Measurements from ENCODE around the gene FYN. TPM values are rescaled to one million over a fixed set of nuclear protein-coding genes. Genes with fewer than 3 reads are reported as not detected.
"Not testable (repeated sequence)": the region's sequence is repeated elsewhere in the genome, so short reads cannot be mapped to it uniquely, and the experiment has no call there.

The FYN gene
- total RNA-seq, 2 donors from 2014 or later: 273 to 443 TPM

- Mint-ChIP-seq H3K36me3 (no peaks in the 10 kb centered on the region), H3K4me1 (ENCODE audit: low read depth in 2 of 2) (no peaks in the 10 kb centered on the region), H3K4me3 (no peak overlapping the region), H3K27me3 (no peaks in the 10 kb centered on the region), H3K9me3 (no peaks in the 10 kb centered on the region), H3K27ac (no peak overlapping the region)
- no peak for ATAC-seq
- no peak for DNase-seq (ENCODE audit: low spot score)
Observed at GRCh38 chr6:111646034-111646433, 227.2 kb downstream of the FYN start.

GRCh38 chr6:111644893-111645430, 228.3 kb downstream of the FYN start:
- Mint-ChIP-seq H3K36me3 (no peaks in the 10 kb centered on the region), H3K4me1 (ENCODE audit: low read depth in 2 of 2) (no peaks in the 10 kb centered on the region), H3K4me3 (no peak overlapping the region), H3K27me3 (no peaks in the 10 kb centered on the region), H3K9me3 (no peaks in the 10 kb centered on the region), H3K27ac (no peak overlapping the region)
- peak; percentile 30 to 31 for ATAC-seq
- no peak for DNase-seq (ENCODE audit: low spot score)

- no peaks in the 10 kb centered on the region for H3K4me1 Mint-ChIP-seq (ENCODE audit: low read depth in 2 of 2)
- peak in 1 of 2 donors; percentile 55 for ATAC-seq
- H3K4me3 Mint-ChIP-seq: no peak overlapping the region
- no peak overlapping the region for H3K27ac Mint-ChIP-seq
- DNase-seq (ENCODE audit: low spot score): no peak
- H3K9me3 Mint-ChIP-seq: no peaks in the 10 kb centered on the region
- no peaks in the 10 kb centered on the region for H3K27me3 Mint-ChIP-seq
- H3K36me3 Mint-ChIP-seq: peaks cover under 1% of the 10 kb centered on the region
Observed at GRCh38 chr6:111642463-111643158, 230.6 kb downstream of the FYN start.

- H3K9me3 Mint-ChIP-seq: no peaks in the 10 kb centered on the region
- no peak overlapping the region for H3K4me3 Mint-ChIP-seq
- no peak for DNase-seq (ENCODE audit: low spot score)
- no peak for ATAC-seq
- no peaks in the 10 kb centered on the region for H3K4me1 Mint-ChIP-seq (ENCODE audit: low read depth in 2 of 2)
- H3K27me3 Mint-ChIP-seq: no peaks in the 10 kb centered on the region
- no peak overlapping the region for H3K27ac Mint-ChIP-seq
- H3K36me3 Mint-ChIP-seq: peaks cover 5% of the 10 kb centered on the region
Observed at GRCh38 chr6:111639266-111639665, 234.0 kb downstream of the FYN start.

GRCh38 chr6:111634981-111635380, 238.3 kb downstream of the FYN start:
- not testable (repeated sequence) for H3K9me3 Mint-ChIP-seq; H3K36me3 Mint-ChIP-seq; H3K4me3 Mint-ChIP-seq; DNase-seq (ENCODE audit: low spot score); H3K4me1 Mint-ChIP-seq (ENCODE audit: low read depth in 2 of 2); H3K27me3 Mint-ChIP-seq; H3K27ac Mint-ChIP-seq; ATAC-seq

GRCh38 chr6:111633822-111634221, 239.4 kb downstream of the FYN start:
- no peaks in the 10 kb centered on the region for H3K4me1 Mint-ChIP-seq (ENCODE audit: low read depth in 2 of 2)
- ATAC-seq (no peak), DNase-seq (ENCODE audit: low spot score) (no peak)
- peaks cover 12% of the 10 kb centered on the region for H3K36me3 Mint-ChIP-seq
- no peak overlapping the region for H3K27ac Mint-ChIP-seq
- no peak overlapping the region for H3K4me3 Mint-ChIP-seq
- H3K9me3 Mint-ChIP-seq: peaks cover 4% of the 10 kb centered on the region
- H3K27me3 Mint-ChIP-seq: no peaks in the 10 kb centered on the region

- H3K4me3 Mint-ChIP-seq: no peak overlapping the region
- ATAC-seq (no peak), DNase-seq (ENCODE audit: low spot score) (no peak)
- peaks cover 4% of the 10 kb centered on the region for H3K9me3 Mint-ChIP-seq
- peaks cover 16% of the 10 kb centered on the region for H3K36me3 Mint-ChIP-seq
- H3K4me1 Mint-ChIP-seq (ENCODE audit: low read depth in 2 of 2): no peaks in the 10 kb centered on the region
- H3K27me3 Mint-ChIP-seq: no peaks in the 10 kb centered on the region
- no peak overlapping the region for H3K27ac Mint-ChIP-seq
Observed at GRCh38 chr6:111632468-111633247, 240.6 kb downstream of the FYN start.

GRCh38 chr6:111631903-111632460, 241.3 kb downstream of the FYN start:
- Mint-ChIP-seq H3K4me3 (no peak overlapping the region), H3K27ac (no peak overlapping the region), H3K36me3 (peaks cover 11% of the 10 kb centered on the region), H3K4me1 (ENCODE audit: low read depth in 2 of 2) (no peaks in the 10 kb centered on the region), H3K9me3 (peaks cover 4% of the 10 kb centered on the region), H3K27me3 (no peaks in the 10 kb centered on the region)
- ATAC-seq (no peak), DNase-seq (ENCODE audit: low spot score) (no peak)

- Mint-ChIP-seq H3K36me3 (peaks cover 11% of the 10 kb centered on the region), H3K9me3 (peaks cover 4% of the 10 kb centered on the region), H3K4me1 (ENCODE audit: low read depth in 2 of 2) (no peaks in the 10 kb centered on the region), H3K4me3 (no peak overlapping the region), H3K27ac (no peak overlapping the region), H3K27me3 (no peaks in the 10 kb centered on the region)
- DNase-seq (ENCODE audit: low spot score): no peak
- no peak for ATAC-seq
Observed at GRCh38 chr6:111631018-111631417, 242.2 kb downstream of the FYN start.

- peaks cover 11% of the 10 kb centered on the region for H3K36me3 Mint-ChIP-seq
- H3K9me3 Mint-ChIP-seq: peaks cover 4% of the 10 kb centered on the region
- no peak overlapping the region for H3K4me3 Mint-ChIP-seq
- no peak for ATAC-seq
- H3K27me3 Mint-ChIP-seq: no peaks in the 10 kb centered on the region
- no peak overlapping the region for H3K27ac Mint-ChIP-seq
- DNase-seq (ENCODE audit: low spot score): no peak
- H3K4me1 Mint-ChIP-seq (ENCODE audit: low read depth in 2 of 2): no peaks in the 10 kb centered on the region
Observed at GRCh38 chr6:111628142-111628850, 245.0 kb downstream of the FYN start.

GRCh38 chr6:111626441-111626840, 246.8 kb downstream of the FYN start:
- H3K27me3 Mint-ChIP-seq: no peaks in the 10 kb centered on the region
- no peak overlapping the region for H3K27ac Mint-ChIP-seq
- H3K36me3 Mint-ChIP-seq: peaks cover 11% of the 10 kb centered on the region
- no peak overlapping the region for H3K4me3 Mint-ChIP-seq
- peaks cover 4% of the 10 kb centered on the region for H3K9me3 Mint-ChIP-seq
- ATAC-seq (no peak), DNase-seq (ENCODE audit: low spot score) (no peak)
- H3K4me1 Mint-ChIP-seq (ENCODE audit: low read depth in 2 of 2): no peaks in the 10 kb centered on the region

GRCh38 chr6:111625461-111626391, 247.5 kb downstream of the FYN start:
- peak in 1 of 2 donors; percentile 24 for ATAC-seq
- peaks cover 0 to 2% of the 10 kb centered on the region in 2 donors for H3K27me3 Mint-ChIP-seq
- H3K4me1 Mint-ChIP-seq (ENCODE audit: low read depth in 2 of 2): peaks cover 0 to 2% of the 10 kb centered on the region in 2 donors
- H3K36me3 Mint-ChIP-seq: peaks cover 11% of the 10 kb centered on the region
- H3K9me3 Mint-ChIP-seq: peaks cover 4% of the 10 kb centered on the region
- DNase-seq (ENCODE audit: low spot score): no peak
- H3K4me3 Mint-ChIP-seq: no peak overlapping the region
- no peak overlapping the region for H3K27ac Mint-ChIP-seq

- ATAC-seq: no peak
- peaks cover 0 to 3% of the 10 kb centered on the region in 2 donors for H3K4me1 Mint-ChIP-seq (ENCODE audit: low read depth in 2 of 2)
Observed at GRCh38 chr6:111625099-111625416, 248.2 kb downstream of the FYN start.

More at GRCh38 chr6:111625099-111625416, 248.2 kb downstream of the FYN start:
- DNase-seq (ENCODE audit: low spot score): no peak
- H3K27me3 Mint-ChIP-seq: peaks cover 0 to 5% of the 10 kb centered on the region in 2 donors
- H3K27ac Mint-ChIP-seq: no peak overlapping the region
- H3K9me3 Mint-ChIP-seq: peaks cover 4% of the 10 kb centered on the region
- H3K4me3 Mint-ChIP-seq: no peak overlapping the region
- H3K36me3 Mint-ChIP-seq: peaks cover 11% of the 10 kb centered on the region
